HG03460 (cell line): ENCODE results near the gene GNAT2.

Experiments used
- ATAC-seq: cut with Tn5 transposase; IDR thresholded peaks from one replicate; pipeline ENCODE4 v1.9.1; 2021; ENCODE audit not compliant: unreplicated experiment

Gene GNAT2

DNA sequence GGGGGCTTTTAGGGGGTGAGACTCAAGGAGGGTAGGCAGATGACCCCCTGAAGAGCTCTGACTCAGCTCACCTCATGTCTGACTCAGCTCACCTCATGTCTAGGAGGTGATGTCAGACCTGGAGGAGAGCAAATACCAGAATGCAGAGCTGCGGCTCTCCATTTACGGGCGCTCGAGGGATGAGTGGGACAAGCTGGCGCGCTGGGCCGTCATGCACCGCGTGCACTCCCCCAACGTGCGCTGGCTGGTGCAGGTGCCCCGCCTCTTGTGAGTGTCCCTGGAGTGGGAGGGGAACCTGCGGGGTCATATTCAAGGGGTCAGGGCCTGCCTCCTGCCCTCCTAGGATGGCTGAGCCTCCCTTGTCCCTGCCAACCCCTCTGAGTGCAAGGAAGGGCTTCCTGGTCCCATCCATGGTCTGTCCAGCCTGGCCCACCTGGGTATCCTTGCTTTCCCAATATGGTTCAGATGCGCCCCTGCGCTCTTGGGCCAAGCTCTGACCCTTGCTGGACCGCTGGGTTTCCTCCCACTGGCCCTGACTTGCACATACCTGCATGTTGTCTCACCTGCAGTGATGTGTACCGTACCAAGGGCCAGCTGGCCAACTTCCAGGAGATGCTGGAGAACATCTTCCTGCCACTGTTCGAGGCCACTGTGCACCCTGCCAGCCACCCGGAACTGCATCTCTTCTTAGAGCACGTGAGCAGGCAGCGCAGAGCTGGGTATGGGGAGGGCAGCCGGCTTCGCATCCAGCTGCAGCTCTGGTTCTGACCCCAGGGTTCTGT is 9.3 kb upstream of the GNAT2 start:
- no peak for ATAC-seq

DNA sequence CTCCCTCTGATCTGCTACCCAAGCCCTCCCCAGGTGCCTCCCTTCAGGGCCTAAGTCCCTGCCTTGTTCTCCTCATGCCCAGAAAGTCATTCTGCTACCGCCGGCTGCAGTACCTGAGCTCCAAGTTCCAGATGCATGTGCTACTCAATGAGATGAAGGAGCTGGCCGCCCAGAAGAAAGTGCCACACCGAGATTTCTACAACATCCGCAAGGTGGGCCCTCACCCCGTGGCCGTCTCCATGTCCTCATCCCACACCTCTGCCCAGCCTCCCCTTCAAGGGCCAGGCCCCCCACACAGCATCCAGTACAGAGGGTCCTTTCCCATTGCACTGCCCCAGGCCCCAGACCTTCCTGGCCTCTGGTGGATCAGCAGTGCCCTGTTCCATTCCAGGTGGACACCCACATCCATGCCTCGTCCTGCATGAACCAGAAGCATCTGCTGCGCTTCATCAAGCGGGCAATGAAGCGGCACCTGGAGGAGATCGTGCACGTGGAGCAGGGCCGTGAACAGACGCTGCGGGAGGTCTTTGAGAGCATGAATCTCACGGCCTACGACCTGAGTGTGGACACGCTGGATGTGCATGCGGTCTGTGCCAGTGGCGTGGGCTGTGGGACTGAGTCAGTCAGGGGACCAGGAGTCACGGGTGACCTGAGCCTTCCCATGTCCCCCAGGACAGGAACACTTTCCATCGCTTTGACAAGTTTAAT is 8.4 kb upstream of the GNAT2 start:
- ATAC-seq = no peak

DNA sequence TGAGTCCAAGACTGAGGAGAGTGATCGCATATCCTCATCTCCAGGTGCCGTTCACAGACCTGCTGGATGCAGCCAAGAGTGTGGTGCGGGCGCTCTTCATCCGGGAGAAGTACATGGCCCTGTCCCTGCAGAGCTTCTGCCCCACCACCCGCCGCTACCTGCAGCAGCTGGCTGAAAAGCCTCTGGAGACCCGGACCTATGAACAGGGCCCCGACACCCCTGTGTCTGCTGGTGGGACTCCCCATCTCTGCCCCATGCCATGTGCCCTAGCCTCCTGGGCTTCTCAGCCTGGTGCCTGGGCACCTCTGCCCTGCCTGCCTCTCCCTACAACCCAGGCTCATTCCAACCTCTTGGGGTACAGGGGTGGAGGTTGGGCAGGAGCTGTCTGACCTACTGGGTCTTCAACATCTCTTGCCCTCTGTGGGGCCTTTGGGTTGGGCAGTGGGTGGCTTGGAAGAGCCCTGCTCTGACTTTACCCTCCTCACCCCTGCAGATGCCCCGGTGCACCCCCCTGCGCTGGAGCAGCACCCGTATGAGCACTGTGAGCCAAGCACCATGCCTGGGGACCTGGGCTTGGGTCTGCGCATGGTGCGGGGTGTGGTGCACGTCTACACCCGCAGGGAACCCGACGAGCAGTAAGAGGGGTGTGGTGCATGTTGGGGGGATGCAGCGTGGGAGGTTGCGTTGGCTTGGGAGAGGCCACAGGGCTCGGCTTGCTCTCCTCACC is 7.4 kb upstream of the GNAT2 start:
- ATAC-seq = no peak

DNA sequence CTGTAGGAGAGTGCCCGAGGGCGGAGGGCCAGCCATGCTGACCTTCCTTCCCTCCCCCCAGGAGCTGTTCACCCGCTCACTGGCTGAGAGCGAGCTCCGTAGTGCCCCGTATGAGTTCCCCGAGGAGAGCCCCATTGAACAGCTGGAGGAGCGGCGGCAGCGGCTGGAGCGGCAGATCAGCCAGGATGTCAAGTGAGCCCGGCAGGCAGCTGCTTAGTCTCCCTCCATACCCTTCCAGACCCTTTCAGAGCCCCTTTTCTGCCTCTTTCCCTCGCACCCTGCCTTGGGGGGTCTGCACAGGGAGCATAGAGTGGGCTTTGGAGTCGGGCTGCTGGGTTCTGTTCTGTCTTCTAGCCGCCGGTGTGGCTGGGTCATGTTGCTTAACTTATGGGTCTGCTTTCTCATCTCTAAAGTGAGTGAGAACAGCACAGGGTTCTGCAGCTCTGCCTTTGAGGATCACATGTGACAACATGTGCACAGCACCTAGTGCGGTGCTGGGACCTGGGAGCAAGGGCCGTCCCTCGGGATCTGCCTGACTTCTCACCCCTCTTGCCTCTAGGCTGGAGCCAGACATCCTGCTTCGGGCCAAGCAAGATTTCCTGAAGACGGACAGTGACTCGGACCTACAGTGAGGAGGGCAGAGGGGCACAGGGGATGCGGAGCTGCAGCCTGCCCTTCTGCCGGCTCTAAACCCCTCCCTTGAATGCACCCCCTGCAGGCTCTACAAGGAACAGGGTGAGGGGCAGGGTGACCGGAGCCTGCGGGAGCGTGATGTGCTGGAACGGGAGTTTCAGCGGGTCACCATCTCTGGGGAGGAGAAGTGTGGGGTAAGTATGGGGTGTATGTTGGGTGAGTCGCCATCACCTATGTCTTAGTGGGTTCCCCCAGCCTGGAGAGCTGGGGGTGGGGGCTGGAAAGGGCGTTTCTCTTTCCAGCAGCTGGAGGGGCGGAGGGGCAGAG is 6.5 kb upstream of the GNAT2 start:
- ATAC-seq = no peak

DNA sequence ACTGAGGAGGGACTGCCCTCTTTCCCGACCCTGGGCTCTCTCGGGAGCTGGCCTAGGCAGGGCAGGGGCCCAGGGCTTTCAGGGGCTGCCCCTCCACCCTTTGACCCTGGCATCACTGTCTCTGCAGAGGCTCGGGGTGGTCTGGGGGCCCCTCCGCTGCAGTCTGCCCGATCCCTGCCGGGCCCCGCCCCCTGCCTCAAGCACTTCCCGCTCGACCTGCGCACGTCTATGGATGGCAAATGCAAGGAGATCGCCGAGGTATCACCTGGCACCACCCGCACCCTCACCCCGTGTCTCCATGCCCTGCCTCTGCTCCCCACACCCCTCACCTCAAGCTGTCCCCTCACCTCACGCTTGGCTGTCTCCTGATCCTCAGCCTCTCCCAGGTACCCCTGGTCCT is 5.8 kb upstream of the GNAT2 start:
- ATAC-seq = no peak

DNA sequence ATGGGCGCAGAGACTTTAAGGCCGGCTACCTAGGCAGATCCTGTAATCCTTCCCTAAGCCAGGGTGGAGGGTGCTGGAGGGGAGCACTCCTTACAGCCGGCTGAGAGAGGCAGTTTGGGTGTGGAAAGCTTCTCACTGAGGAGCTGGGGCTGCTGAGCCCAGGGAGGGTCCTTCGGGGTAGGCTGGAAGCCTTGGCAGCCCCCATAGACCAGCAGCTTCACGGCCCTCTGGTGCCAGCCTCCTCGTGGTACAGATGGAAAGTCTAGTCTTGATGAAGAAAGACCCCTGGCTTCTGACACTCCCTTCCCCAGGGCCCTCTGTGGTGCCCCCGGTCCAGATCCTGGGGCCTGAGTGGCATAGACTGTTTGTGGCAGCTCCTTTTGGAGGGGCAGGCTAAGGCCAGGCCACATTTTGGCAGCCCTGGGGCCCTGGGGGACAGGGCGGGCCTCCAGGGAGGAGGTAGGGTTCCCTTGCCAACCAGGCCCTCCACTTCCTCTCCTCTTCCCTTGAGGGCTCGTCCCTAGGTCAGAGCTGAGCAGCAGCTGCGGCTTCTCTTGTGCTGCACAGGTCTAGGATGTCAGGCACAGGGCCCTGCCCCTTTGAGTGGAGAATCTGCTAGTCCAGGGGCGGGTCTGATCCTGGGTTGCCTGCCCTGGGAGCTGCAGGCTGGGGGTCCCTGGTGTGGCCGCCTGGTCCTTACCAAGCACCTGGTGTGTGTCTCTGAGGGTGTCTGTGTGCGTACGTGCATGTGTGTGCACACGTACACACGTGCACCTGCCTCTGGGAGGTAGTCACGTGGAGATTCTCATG is 5.0 kb upstream of the GNAT2 start:
- ATAC-seq = peak; percentile 26

DNA sequence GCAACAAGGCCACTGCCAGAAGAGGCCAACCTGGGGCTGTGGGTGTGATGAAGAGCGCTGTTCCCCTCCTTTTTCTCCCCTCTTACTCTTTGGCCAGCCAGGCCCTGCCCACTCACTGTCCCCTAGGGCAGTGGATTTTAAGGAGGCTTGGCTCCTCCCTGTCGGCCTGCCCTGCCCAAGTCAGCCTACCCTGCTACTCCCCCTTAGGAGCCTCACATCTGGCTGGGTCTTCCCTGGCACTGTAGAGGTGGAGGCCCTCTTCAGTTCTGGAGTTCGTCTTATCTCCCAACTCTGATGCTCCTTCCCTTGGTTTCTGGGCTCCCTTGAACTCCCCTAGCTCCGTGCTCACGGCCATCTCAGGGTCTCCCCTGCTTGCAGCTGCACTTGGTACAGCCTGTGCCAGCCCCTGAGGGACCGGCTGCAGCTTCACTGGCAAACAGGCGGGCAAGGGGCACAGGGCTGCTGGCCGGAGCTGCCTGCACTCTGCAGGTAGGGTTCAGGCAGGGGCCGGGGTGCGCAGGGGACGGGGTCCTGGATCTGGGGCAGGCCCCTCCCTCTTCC is 4.3 kb upstream of the GNAT2 start:
- ATAC-seq = no peak

DNA sequence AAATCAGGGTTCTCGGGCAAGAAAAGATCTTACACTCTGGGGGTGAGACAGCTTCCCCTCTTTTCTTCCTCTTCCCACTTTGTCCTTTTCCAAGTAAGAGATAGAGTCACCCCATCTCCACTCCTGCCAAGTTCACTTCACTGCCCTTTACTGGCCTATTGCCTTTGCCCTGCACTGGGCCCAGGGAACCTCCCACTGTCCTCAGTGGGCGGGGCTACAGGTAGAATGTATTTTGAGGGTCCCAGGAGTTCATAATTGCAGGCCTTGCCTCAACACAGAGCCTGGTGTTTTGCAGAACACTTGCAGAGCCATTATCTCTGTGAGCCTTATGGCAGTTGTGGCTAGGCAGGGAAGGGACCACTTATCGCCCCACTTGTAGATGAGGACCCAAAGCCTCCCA is 3.5 kb upstream of the GNAT2 start:
- ATAC-seq = no peak

DNA sequence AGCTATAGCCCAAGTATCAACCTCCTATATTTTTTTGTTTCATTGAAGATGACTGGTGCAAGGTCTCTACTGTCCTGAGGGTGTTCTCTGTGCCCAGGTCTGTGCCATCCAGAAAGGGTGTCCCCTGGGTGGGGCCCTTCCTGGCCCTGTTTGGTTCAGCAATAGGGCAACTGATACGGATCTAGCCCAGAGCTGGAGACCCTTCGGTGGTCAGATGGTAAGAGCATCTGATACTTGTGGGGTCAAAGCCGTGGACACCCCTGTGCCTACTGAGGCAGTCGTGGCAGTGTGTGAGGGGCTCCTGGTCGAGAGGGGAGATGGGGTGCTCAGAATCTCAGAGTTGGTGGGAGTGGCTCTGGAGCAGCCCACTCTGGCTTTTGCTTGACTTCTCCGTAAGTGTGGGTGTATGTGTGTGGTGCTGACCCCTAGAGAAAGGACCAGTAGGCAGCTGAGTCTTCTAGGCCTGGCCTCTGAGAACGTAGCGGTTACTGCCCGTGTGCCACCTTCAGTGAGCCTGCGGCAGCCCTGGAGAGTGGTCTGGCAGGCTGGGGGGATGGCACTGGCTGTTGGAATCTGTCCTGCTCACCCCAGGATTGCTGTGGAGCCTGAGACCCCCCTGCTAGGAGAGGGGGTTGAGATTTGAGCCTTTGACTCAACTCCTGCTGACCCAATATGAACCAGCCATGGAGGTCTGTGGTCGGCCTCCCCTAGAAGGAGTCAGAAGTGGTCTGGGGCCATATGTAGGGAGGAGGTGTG is 2.9 kb upstream of the GNAT2 start:
- ATAC-seq = no peak

DNA sequence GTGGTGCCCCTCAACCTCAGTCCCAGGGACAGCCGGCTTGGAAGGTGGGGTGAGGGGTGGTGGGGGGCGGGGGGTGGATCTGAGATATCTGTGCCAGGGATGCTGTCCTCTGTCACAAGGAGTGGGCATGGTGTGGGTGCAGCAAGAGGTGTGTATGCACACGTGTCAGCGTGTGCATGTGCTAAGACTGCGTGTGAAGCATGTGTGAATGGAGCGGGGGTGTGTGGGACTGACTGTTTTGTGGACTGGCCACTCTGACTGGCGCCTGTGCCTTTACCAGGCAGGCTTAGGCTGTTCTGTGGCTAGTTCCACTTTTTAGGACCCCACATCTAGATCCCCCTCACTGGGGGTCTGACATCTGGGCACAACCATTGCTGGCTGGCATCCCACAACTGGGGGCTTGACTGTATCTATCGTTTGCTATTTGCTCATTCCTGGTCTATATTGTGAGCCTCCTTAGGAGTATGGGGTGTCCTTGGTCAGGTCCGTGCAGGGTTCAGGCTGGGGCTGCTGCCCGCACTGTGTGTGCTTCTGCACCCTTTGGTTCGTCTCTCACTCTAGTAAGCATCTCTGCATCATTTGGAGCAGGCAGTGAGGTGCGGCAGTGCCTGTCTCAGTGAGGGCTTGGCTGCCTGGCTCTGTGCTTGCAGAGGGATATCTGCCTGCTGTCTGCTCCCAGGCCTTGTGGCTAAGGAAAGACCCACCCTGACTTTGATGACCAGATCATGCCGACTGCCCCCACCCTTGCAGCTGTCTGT is 2.1 kb upstream of the GNAT2 start:
- ATAC-seq = no peak

DNA sequence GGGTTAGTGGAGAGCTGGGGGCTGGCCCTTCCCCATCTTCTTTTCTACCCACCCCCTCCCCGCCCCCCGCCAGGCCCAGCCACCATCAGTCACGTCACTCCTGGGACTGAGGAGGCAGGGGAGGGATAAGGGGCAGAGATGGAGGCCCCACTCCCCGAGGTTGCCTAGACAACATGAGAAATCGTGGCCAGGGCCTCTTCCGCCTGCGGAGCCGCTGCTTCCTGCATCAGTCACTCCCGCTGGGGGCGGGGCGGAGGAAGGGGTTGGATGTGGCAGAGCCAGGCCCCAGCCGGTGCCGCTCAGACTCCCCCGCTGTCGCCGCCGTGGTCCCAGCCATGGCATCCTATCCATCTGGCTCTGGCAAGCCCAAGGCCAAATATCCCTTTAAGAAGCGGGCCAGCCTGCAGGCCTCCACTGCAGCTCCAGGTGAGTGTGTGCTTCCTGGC is 1.4 kb upstream of the GNAT2 start:
- peak; percentile 64 for ATAC-seq

DNA sequence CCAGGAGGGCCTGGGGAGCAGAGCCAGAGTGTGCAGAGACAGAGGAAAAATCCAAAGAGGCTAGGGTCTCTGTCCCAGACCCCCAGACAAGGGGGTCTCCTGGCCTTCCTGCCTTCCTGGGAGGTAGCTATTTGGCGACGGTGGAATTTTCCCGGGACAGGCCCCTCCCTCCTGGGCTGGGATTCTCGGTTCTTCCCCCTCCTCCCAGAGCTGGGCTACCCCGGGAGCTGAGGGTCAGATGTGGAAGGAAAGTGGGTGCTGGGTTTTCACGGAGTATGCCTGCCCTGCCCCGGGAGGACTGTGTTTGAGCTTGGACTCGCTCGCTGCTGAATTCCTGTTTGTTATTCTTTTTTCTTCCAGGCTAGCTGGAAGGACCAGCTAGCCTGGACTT is 980 bp upstream of the GNAT2 start:
- ATAC-seq = peak; percentile 2

DNA sequence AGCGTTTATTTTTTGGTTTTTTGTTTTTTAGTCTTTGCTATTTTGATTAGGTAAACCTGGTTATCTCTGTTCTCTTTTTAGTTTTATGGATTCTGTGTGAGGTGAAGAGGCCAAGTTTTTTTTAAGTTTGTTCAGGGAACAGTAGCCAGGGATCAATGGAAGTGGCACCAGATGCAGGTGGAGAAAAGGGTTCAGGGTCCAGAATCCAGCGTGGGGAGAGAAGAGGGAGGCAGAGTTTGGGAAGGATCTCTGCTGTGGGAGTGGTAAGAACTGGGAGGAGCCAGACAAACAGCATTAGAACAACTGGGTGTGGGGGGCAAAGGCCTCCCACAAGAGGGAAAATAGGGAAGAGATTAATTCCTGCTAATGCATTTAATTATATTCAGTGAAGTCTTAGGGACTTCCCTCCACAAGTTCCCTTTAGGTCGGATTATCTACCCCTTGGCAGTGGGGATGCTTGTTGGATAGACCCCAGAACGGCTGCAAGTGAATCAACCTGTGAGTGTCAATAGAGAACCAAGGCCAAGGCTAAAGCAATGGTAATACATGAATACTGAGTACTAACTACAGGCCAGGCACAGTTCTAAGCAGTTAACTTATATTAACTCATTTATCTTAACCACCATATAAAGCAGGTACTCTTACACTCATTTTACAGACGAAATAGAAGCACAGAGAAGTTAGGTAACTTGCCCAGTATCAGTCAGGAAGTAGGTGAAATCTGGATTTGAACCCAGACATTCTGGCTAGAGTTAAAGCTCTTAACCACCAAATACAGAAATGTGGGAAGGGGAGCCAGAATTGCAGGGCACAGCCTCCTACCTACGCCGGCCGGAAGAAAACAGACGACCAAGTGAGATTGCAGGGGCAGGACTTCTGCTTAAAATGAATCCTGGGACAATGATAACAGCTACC is 498 bp downstream of the GNAT2 start:
- ATAC-seq = no peak

DNA sequence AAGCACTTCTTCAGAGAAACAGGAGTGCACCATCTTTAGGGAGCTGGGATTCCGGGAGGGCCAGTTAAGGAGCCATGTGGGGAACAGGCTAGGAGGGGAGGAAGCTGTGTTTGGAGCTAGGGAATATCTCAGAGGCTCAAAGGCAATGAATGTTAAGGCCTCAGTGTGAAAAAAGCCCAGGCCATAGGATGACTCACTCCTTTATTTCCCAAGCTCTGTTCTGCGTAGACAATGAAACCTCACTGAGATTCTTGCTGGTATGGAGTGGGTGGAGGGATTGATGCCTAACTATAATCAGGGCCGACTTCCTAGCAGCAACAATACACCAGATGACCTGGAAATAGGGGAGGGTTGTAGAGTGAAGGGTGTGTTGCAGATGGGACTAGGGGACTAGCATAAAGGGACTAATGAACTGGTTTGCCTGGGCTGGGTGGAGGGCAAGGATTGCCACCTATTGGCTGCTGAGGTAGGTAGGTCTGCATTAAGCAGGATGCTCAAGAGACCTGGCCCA is 2.1 kb downstream of the GNAT2 start:
- ATAC-seq = no peak

DNA sequence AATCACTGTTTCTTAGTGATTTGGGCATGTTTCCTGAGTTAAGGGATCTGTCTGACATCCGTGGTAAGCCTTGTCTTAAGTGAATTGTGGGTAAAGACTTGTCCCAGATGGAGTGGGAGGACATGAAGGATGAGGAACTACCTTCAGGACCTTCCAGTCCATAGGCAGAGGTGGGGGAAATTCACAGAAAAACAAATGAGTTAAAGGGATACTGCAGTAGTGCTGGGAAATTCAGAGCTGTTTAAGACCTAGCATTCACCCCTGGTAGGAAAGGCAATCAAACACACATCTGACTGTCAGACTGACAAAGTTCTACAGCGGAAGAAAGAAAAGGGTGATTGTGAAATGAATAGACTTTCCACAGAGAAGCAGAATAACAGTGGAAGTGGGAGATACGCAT is 3.0 kb downstream of the GNAT2 start:
- no peak for ATAC-seq

DNA sequence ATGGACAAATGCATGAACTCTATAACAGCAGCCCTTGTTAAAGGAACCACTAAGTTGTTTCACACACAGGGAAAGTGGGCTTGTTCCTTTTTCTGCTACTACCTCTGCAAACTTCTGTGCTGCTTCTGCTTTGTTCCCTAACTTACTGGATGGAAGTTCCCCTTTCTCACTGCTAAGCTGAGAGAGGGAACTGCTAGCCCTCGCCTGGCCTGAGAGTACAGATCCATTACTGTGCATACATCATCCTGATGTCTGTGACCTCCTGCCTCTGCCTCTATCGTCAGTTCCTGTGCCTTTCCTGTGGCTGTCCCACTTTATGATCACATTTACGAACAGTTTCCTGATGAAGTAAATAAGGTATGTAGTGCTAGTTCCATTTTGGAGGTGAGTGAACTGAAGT is 3.5 kb downstream of the GNAT2 start:
- no peak for ATAC-seq
